CD14-positive monocyte (primary cell): ENCODE data around the gene BTD. TPM values are rescaled to one million over a fixed set of nuclear protein-coding genes. Genes with fewer than 3 reads are reported as not detected.

ENCODE experiments used
- DNase-seq, 3 donors: peaks; one replicate each; pipeline ENCODE4 v3.0.0-alpha.2; 2011 to 2022
- H2AFZ ChIP-seq: 2 replicates; pipeline ENCODE4 v1.6.0; 2012; ENCODE audit warnings: mild to moderate bottlenecking, low read depth, low read length, inconsistent platforms; ENCODE audit not compliant: insufficient read depth, poor library complexity, severe bottlenecking
- H3K27ac ChIP-seq, 2 donors: 1 replicate in 1 of 2; 2 replicates in 1 of 2; pipeline ENCODE4 v1.5.1; 2012 to 2013; ENCODE audit warnings: low read length in 2 of 2, control low read depth in 1 of 2, inconsistent platforms in 1 of 2, low read depth in 1 of 2, mild to moderate bottlenecking in 1 of 2
- H3K27me3 ChIP-seq, 2 donors: one replicate each; pipeline versions ENCODE4 v1.6.0 to v1.6.1; 2011 to 2013; ENCODE audit warnings: low read length in 2 of 2; ENCODE audit not compliant: control insufficient read depth in 2 of 2, insufficient read depth in 2 of 2
- H3K36me3 ChIP-seq, 2 donors: replicated peaks in 1 of 2; 1 replicate in 1 of 2; 2 replicates in 1 of 2; pipeline versions ENCODE4 v1.5.1 to v1.6.1; 2012 to 2013; ENCODE audit warnings: low read length in 2 of 2, control low read depth in 1 of 2, inconsistent platforms in 1 of 2, mild to moderate bottlenecking in 1 of 2; ENCODE audit not compliant: insufficient read depth in 2 of 2, control insufficient read depth in 1 of 2
- H3K4me1 ChIP-seq, 2 donors: 1 replicate in 1 of 2; 2 replicates in 1 of 2; pipeline versions ENCODE4 v1.5.1 to v1.6.1; 2012 to 2013; ENCODE audit warnings: low read length in 2 of 2, control low read depth in 1 of 2, inconsistent platforms in 1 of 2, mild to moderate bottlenecking in 1 of 2, moderate library complexity in 1 of 2; ENCODE audit not compliant: insufficient read depth in 2 of 2, control insufficient read depth in 1 of 2
- H3K4me2 ChIP-seq: replicated peaks from 2 replicates; pipeline ENCODE3; 2012; ENCODE audit warnings: low read length, moderate library complexity, mild to moderate bottlenecking; ENCODE audit not compliant: poor library complexity, severe bottlenecking; ENCODE audit errors: extremely low read depth
- H3K4me3 ChIP-seq, 3 experiments: fragments of 200-600 bp in 1 of 3; sonication (generic) in 1 of 3; replicated peaks in 1 of 3; 1 replicate in 2 of 3; 2 replicates in 1 of 3; pipeline ENCODE4 v1.5.1; 2011 to 2013; ENCODE audit warnings: low read length in 3 of 3, mild to moderate bottlenecking in 3 of 3, control low read depth in 2 of 3, low read depth in 2 of 3, inconsistent platforms in 1 of 3, moderate library complexity in 1 of 3
- H3K79me2 ChIP-seq: 2 replicates; pipeline ENCODE4 v1.6.0; 2012; ENCODE audit warnings: mild to moderate bottlenecking, control low read depth, inconsistent platforms, low read length, moderate library complexity; ENCODE audit not compliant: insufficient read depth
- H3K9ac ChIP-seq: 2 replicates; pipeline ENCODE4 v1.6.0; 2017; ENCODE audit warnings: low read length, mild to moderate bottlenecking; ENCODE audit not compliant: insufficient read depth, poor library complexity, severe bottlenecking
- H3K9me3 ChIP-seq, 2 donors: replicated peaks in 1 of 2; 1 replicate in 1 of 2; 2 replicates in 1 of 2; pipeline versions ENCODE4 v1.5.1 to v1.6.1; 2012 to 2013; ENCODE audit warnings: low read length in 2 of 2, control low read depth in 1 of 2; ENCODE audit not compliant: control insufficient read depth in 1 of 2, insufficient read depth in 1 of 2
- H4K20me1 ChIP-seq: 2 replicates; pipeline ENCODE4 v1.6.0; 2012; ENCODE audit warnings: mild to moderate bottlenecking, low read length, control low read depth, moderate library complexity; ENCODE audit not compliant: insufficient read depth
- H3K27ac Mint-ChIP-seq, 7 donors: one replicate each; pipeline ENCODE4 v1.8.0; 2020; ENCODE audit warnings: mild to moderate bottlenecking in 7 of 7, mixed read lengths in 7 of 7, moderate library complexity in 6 of 7, inconsistent platforms in 2 of 7
- H3K27me3 Mint-ChIP-seq, 3 donors: one replicate each; pipeline ENCODE4 v1.8.0; 2021 to 2022; ENCODE audit warnings: low read depth in 3 of 3, mild to moderate bottlenecking in 3 of 3, mixed read lengths in 3 of 3, moderate library complexity in 3 of 3, inconsistent platforms in 1 of 3
- H3K36me3 Mint-ChIP-seq, 2 donors: one replicate each; pipeline ENCODE4 v1.8.0; 2020; ENCODE audit warnings: mixed read lengths in 2 of 2, inconsistent platforms in 1 of 2, mild to moderate bottlenecking in 1 of 2
- H3K4me1 Mint-ChIP-seq: one replicate; pipeline ENCODE4 v1.8.0; 2020; ENCODE audit warnings: mild to moderate bottlenecking, mixed read lengths
- H3K4me3 Mint-ChIP-seq, 2 donors: one replicate each; pipeline ENCODE4 v1.8.0; 2020; ENCODE audit warnings: mild to moderate bottlenecking in 2 of 2, mixed read lengths in 2 of 2, moderate library complexity in 1 of 2
- H3K9me3 Mint-ChIP-seq, 7 donors: one replicate each; pipeline ENCODE4 v1.8.0; 2020 to 2022; ENCODE audit warnings: mixed read lengths in 7 of 7, mild to moderate bottlenecking in 6 of 7, moderate library complexity in 6 of 7, inconsistent platforms in 2 of 7
- WGBS: methylation state at CpG from one replicate; pipeline ENCODE4 v1.1.5; 2013; ENCODE audit warnings: missing lambda C conversion rate; ENCODE audit not compliant: insufficient coverage; 5-methylcytosine and 5-hydroxymethylcytosine counted together
- intact Hi-C, 2 donors: fragments of 100-400 bp; cut with micrococcal nuclease; formaldehyde crosslinking; loops; one replicate each; pipeline versions ENCODE4 v1.15.0 to v1.15.1; 2023
- polyA plus RNA-seq, 3 donors: library from polyadenylated mRNA; depleted of rRNA in 1 of 3; unstranded in 2 of 3; stranded (reverse) in 1 of 3; fragments of 300-500 nt in 2 of 3; fragments of >200 nt in 1 of 3; fragmentation: Illumina TruSeq in 2 of 3; gene quantifications; 1 replicate in 2 of 3; 2 replicates in 1 of 3; pipeline ENCODE4 v1.2.3, GENCODE V29; 2012 to 2021
- small RNA-seq: library from RNA; depleted of rRNA; stranded (forward); fragments of <200 nt; gene quantifications from one replicate; pipeline ENCODE3, GENCODE V24; 2012; ENCODE audit warnings: low read depth; ENCODE audit not compliant: insufficient read length
- TF ChIP-seq, protein P1 (sequence below): fragments of 200-600 bp; IDR thresholded peaks from one replicate; pipeline ENCODE4 v1.8.0; 2022; ENCODE audit warnings: antibody characterized with exemption, mild to moderate bottlenecking

BTD gene
- polyA plus RNA-seq, 3 donors = 13.2 to 24.0 (median 19.3) TPM

- H3K27me3 Mint-ChIP-seq = no peaks in the 10 kb centered on the region
- H3K27ac Mint-ChIP-seq = no peak overlapping the region
- intact Hi-C loops = no loop called here
- no peak overlapping the region for H3K9ac ChIP-seq
- H3K4me2 ChIP-seq = no peak overlapping the region
- no peaks in the 10 kb centered on the region for H3K27me3 ChIP-seq
- no peaks in the 10 kb centered on the region for H3K9me3 ChIP-seq
- H3K9me3 Mint-ChIP-seq = peaks cover 0 to 2% (median 0%) of the 10 kb centered on the region in 7 donors
- peaks cover 3% of the 10 kb centered on the region for H3K4me1 Mint-ChIP-seq
- DNase-seq = no peak
- H3K79me2 ChIP-seq = no peaks in the 10 kb centered on the region
- no peak overlapping the region for H3K27ac ChIP-seq
- TF ChIP-seq, protein P1, sequence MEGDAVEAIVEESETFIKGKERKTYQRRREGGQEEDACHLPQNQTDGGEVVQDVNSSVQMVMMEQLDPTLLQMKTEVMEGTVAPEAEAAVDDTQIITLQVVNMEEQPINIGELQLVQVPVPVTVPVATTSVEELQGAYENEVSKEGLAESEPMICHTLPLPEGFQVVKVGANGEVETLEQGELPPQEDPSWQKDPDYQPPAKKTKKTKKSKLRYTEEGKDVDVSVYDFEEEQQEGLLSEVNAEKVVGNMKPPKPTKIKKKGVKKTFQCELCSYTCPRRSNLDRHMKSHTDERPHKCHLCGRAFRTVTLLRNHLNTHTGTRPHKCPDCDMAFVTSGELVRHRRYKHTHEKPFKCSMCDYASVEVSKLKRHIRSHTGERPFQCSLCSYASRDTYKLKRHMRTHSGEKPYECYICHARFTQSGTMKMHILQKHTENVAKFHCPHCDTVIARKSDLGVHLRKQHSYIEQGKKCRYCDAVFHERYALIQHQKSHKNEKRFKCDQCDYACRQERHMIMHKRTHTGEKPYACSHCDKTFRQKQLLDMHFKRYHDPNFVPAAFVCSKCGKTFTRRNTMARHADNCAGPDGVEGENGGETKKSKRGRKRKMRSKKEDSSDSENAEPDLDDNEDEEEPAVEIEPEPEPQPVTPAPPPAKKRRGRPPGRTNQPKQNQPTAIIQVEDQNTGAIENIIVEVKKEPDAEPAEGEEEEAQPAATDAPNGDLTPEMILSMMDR = no peak
- no peak overlapping the region for H2AFZ ChIP-seq
- WGBS = no CpG with 5 or more reads among the region's 1 CpG
- no peak overlapping the region for H3K4me3 ChIP-seq
- H3K36me3 Mint-ChIP-seq = peaks cover 7 to 9% of the 10 kb centered on the region in 2 donors
- no peaks in the 10 kb centered on the region for H3K36me3 ChIP-seq
- H4K20me1 ChIP-seq = no peaks in the 10 kb centered on the region
- no peaks in the 10 kb centered on the region for H3K4me1 ChIP-seq
- H3K4me3 Mint-ChIP-seq = no peak overlapping the region
Measured at GRCh38 chr3:15694628-15695027, 93.1 kb downstream of the BTD start.

Small RNA genes lying within 50 kb of the gene (small RNA-seq; reads per million reads assigned to genes)
- not detected for gene MIR3134

Other genes starting within 250 kb of the BTD start
- gene METTL6, start 174.2 kb upstream of the BTD start, polyA plus RNA-seq = 10 to 100 TPM in 1 of 3 donors, 1 to 10 TPM in 2; 4.4 to 15.1 (median 9.1) TPM
- 10 to 100 TPM in 1 of 3 donors, 1 to 10 TPM in 2; 9.0 to 44.0 (median 9.1) TPM for gene EAF1, start 174.1 kb upstream of the BTD start, polyA plus RNA-seq
- gene COLQ, start 80.0 kb upstream of the BTD start, polyA plus RNA-seq = 1 to 10 TPM in 1 of 3 donors, under 1 TPM in 2; 0.23 to 1.9 (median 0.73) TPM
- gene HACL1, start 176 bp upstream of the BTD start, polyA plus RNA-seq = 10 to 100 TPM; 12.3 to 27.2 (median 22.3) TPM
- gene ANKRD28, start 196.2 kb downstream of the BTD start, polyA plus RNA-seq = 10 to 100 TPM in 1 of 3 donors, 1 to 10 TPM in 2; 5.9 to 11.5 (median 7.9) TPM